ENCODE results near the gene FBXL19.
"Not testable (repeated sequence)": the region's sequence is repeated elsewhere in the genome, so short reads cannot be mapped to it uniquely, and the experiment has no call there.

FBXL19 gene, protein sequence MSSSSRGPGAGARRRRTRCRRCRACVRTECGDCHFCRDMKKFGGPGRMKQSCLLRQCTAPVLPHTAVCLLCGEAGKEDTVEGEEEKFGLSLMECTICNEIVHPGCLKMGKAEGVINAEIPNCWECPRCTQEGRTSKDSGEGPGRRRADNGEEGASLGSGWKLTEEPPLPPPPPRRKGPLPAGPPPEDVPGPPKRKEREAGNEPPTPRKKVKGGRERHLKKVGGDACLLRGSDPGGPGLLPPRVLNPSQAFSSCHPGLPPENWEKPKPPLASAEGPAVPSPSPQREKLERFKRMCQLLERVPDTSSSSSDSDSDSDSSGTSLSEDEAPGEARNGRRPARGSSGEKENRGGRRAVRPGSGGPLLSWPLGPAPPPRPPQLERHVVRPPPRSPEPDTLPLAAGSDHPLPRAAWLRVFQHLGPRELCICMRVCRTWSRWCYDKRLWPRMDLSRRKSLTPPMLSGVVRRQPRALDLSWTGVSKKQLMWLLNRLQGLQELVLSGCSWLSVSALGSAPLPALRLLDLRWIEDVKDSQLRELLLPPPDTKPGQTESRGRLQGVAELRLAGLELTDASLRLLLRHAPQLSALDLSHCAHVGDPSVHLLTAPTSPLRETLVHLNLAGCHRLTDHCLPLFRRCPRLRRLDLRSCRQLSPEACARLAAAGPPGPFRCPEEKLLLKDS

DNA sequence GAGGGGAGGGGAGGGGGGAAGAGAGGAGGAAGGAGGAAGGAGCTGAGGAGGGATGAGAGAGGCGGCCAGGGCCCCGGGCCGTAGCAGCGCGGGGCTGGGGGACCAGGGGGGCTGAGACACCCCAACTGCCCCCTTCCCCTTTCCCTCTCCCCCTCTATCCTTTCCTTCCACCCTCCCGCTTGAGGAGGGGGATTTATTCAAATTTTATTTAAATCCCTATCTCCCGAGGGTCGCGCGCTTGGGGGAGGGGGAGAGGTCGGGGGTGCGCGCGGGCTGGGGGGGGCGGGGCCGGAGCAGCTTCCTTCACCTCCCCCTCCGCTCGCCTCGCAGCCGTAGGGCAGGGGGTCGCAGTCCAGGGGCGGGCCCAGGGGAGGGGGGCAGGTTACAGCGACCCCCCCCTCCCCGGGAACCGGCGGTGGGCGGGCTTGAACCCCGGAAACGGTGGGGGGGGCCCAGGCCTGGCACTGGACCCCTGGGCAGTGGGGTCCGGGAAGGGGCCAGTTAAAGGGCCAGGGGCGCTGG lies at the start of gene FBXL19:
Gene FBXL19, plus strand, starts transcription at position 19 of the 522 bp plus-strand sequence. CDS start 2,183 bp downstream, outside the sequence.
- DNase-seq (ENCODE audit: low spot score) = no peak

- no peak for DNase-seq (ENCODE audit: low spot score)
Observed at GRCh38 chr16:30874244-30874820, 49.0 kb upstream of the FBXL19 start.

GRCh38 chr16:30874821-30875717 lies 48.3 kb upstream of the FBXL19 start:
- DNase-seq (ENCODE audit: low spot score) = peak; percentile 90

DNA sequence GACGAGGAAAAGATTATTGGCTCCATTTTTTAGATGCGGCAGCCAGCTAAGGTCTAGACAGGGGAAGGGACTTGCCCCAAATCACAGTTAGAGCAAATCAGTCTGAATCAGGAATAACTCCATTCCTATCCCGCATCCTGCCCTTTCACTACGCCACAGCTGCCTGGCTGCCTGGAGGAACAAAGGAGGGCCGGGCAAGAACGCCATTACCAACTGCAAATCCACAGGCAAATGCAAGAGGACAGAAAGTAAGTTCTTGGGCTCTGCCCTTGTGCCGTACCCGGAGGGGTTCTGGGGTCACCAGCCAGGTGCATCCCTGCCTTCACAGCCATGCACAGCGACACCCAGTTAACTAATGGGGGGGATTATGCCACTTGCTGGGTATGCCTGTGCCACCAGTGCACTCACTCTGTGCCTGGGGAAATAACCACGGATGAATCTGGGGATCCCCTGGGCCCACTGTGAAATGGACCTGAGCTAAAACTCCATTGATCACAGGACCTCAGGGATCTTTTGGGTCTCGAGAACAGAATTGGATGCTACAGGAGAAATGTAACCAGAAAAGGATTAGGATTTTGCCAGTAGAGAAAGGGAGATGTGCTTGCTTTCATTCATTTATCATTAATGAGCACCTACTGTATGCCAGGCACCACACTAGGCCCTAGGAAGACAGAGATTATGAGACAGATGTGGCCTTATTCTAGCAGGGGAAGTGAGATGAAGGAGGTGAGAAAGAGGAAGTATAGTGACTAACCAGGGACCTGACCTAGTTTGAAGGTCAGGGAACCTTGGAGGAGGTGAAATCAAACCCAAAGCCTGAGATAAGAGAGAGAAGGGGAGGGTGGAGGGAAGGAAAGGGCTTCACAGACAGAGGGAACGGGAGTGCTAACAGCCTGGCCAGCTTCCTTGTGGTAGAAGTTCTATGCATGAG lies 47.2 kb upstream of the FBXL19 start:
- peak; percentile 22 for DNase-seq (ENCODE audit: low spot score)

GRCh38 chr16:30876867-30877266 lies 46.5 kb upstream of the FBXL19 start:
- DNase-seq (ENCODE audit: low spot score) = no peak

- no peak for DNase-seq (ENCODE audit: low spot score)
Observed at GRCh38 chr16:30882429-30883310, 40.7 kb upstream of the FBXL19 start.

- no peak for DNase-seq (ENCODE audit: low spot score)
Observed at GRCh38 chr16:30884760-30885159, 38.6 kb upstream of the FBXL19 start.

GRCh38 chr16:30885196-30885595 lies 38.2 kb upstream of the FBXL19 start:
- DNase-seq (ENCODE audit: low spot score) = no peak

DNA sequence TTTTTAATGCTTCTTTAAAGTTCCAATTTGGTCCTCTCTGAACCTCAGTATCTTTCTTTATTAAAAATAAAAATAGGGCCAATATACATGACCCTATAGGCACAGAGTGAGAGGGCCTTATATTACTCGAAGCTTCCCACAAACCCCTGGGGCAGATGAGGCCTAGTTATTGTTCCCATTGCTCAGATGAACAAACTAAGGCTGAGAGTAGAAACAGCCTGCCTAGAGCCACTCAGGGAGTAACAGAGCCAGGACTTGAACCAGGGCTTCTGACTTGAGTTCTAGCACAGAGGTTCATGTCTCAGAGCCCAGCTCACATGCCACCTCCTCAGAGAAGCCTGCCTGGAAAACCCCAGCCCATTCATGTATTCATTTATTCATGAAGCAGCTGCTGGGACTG lies 37.2 kb upstream of the FBXL19 start:
- no peak for DNase-seq (ENCODE audit: low spot score)

- no peak for DNase-seq (ENCODE audit: low spot score)
Observed at GRCh38 chr16:30887927-30888326, 35.4 kb upstream of the FBXL19 start.

DNA sequence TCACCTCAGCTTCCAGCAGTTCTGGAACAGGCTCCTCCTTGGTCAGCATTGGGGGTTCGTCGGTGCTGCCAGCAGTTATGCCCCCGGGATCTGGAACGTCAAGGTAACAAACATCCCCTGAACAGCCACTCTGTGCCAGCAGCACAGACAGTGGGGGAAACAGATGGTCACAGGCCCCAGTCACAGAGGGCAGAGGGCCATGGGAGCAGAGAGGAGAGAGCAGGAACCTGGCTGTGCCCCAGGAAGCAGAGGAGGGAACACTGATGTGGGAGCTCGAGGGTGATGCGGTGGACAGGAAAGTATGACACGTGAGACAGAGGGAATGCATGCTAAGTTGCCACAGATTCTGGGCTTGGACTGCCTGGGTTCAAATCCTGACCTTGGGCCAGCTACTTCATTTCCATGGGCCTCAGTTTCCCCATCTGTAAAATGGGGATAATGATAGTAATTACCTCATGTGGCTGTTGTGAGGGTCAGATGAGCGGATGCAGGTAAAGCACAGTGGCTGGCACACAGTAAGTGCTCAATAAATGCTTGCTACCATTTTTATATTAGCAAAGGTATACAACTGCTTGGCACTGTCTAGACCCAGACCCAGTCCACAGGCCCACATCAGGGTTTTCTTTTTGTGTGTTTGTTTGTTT lies 34.4 kb upstream of the FBXL19 start:
- no peak for DNase-seq (ENCODE audit: low spot score)

DNA sequence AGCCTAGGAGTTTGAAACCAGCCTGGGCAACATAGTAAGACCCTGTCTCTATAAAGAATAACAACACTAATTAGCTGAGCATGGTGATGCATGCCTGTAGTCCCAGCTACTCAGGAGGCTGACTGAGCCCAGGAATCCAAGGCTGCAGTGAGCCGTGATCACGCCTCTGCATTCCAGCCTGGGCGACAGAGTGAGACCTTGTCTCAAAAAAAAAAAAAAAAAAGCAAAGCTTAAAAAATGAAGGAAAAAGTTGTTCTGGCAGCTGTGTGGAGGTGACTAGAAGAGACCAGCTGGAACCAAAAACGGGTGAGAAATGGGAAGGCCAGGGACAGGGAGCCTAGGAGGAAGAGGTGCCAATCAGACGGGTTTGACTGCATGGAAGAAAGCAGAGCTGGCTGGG lies 33.7 kb upstream of the FBXL19 start:
- no peak for DNase-seq (ENCODE audit: low spot score)

- DNase-seq (ENCODE audit: low spot score) = not testable (repeated sequence)
Observed at GRCh38 chr16:30891043-30891823, 32.1 kb upstream of the FBXL19 start.

- DNase-seq (ENCODE audit: low spot score) = no peak
Observed at GRCh38 chr16:30892670-30893416, 30.5 kb upstream of the FBXL19 start.

- DNase-seq (ENCODE audit: low spot score) = no peak
Observed at GRCh38 chr16:30893417-30893743, 30.0 kb upstream of the FBXL19 start.

GRCh38 chr16:30893744-30894539 lies 29.4 kb upstream of the FBXL19 start, which contains the start of gene BCL7C:
Gene BCL7C (minus strand): TSS chr16:30894077. CDS start chr16:30893944, 133 bp downstream.
- peak; percentile 85 for DNase-seq (ENCODE audit: low spot score)

Measured in AG08395 (cell line).